Measurements from ENCODE around the gene RHOT2. TPM values are rescaled to one million over a fixed set of nuclear protein-coding genes. Genes with fewer than 3 reads are reported as not detected.
A peak's percentile ranks its signal among the peaks of the same experiment; 100 is the strongest.

The RHOT2 gene
- total RNA-seq, 1 donor from 2014 or later: 68.0 TPM

GRCh38 chr16:684071-684794 is 16.3 kb downstream of the RHOT2 start, which contains the start of gene JMJD8:
Gene JMJD8 (minus strand): TSS chr16:684334. CDS start chr16:684319, 15 bp downstream.
- DNase-seq (ENCODE audit: low read depth): peak; percentile 87
- Histone ChIP-seq H3K27me3 (ENCODE audit: control insufficient read depth, insufficient read depth, low read length) (no peaks in the 10 kb centered on the region), H3K36me3 (ENCODE audit: control insufficient read depth, insufficient read depth, low read length) (peaks cover 1% of the 10 kb centered on the region), H3K4me3 (ENCODE audit: low read depth, low read length) (peak within 1 kb of the TSS; percentile 81)
- no peak for TF ChIP-seq CTCF (IDR thresholded peaks at IDR 0.05; ENCODE audit: insufficient read depth, low read length, poor library complexity, severe bottlenecking)

- H3K36me3 ChIP-seq (ENCODE audit: control insufficient read depth, insufficient read depth, low read length): peaks cover 1% of the 10 kb centered on the region
- TF ChIP-seq CTCF (IDR thresholded peaks at IDR 0.05; ENCODE audit: insufficient read depth, low read length, poor library complexity, severe bottlenecking): no peak
- DNase-seq (ENCODE audit: low read depth): no peak
- H3K4me3 ChIP-seq (ENCODE audit: low read depth, low read length): peak overlapping the region; percentile 81
- no peaks in the 10 kb centered on the region for H3K27me3 ChIP-seq (ENCODE audit: control insufficient read depth, insufficient read depth, low read length)
Measured at GRCh38 chr16:684961-685696, 17.2 kb downstream of the RHOT2 start.

- Histone ChIP-seq H3K4me3 (ENCODE audit: low read depth, low read length) (no peak overlapping the region), H3K27me3 (ENCODE audit: control insufficient read depth, insufficient read depth, low read length) (no peaks in the 10 kb centered on the region), H3K36me3 (ENCODE audit: control insufficient read depth, insufficient read depth, low read length) (peaks cover 1% of the 10 kb centered on the region)
- DNase-seq (ENCODE audit: low read depth): no peak
- TF ChIP-seq CTCF (IDR thresholded peaks at IDR 0.05; ENCODE audit: insufficient read depth, low read length, poor library complexity, severe bottlenecking): peak; percentile 57
Measured at GRCh38 chr16:685967-686366, 18.0 kb downstream of the RHOT2 start.

GRCh38 chr16:686459-687260 is 18.7 kb downstream of the RHOT2 start:
- Histone ChIP-seq H3K27me3 (ENCODE audit: control insufficient read depth, insufficient read depth, low read length) (no peaks in the 10 kb centered on the region), H3K36me3 (ENCODE audit: control insufficient read depth, insufficient read depth, low read length) (peaks cover 1% of the 10 kb centered on the region), H3K4me3 (ENCODE audit: low read depth, low read length) (no peak overlapping the region)
- no peak for TF ChIP-seq CTCF (IDR thresholded peaks at IDR 0.05; ENCODE audit: insufficient read depth, low read length, poor library complexity, severe bottlenecking)
- no peak for DNase-seq (ENCODE audit: low read depth)

GRCh38 chr16:687499-687898 is 19.6 kb downstream of the RHOT2 start:
- peaks cover 4% of the 10 kb centered on the region for H3K27me3 ChIP-seq (ENCODE audit: control insufficient read depth, insufficient read depth, low read length)
- no peak overlapping the region for H3K4me3 ChIP-seq (ENCODE audit: low read depth, low read length)
- H3K36me3 ChIP-seq (ENCODE audit: control insufficient read depth, insufficient read depth, low read length): peaks cover 1% of the 10 kb centered on the region
- no peak for DNase-seq (ENCODE audit: low read depth)
- TF ChIP-seq CTCF (IDR thresholded peaks at IDR 0.05; ENCODE audit: insufficient read depth, low read length, poor library complexity, severe bottlenecking): no peak

Data from kidney epithelial cell (primary cell).